ENCODE measurements around the gene PARD6B. TPM values are rescaled to one million over a fixed set of nuclear protein-coding genes. Genes with fewer than 3 reads are reported as not detected.

The PARD6B gene
- total and polyA plus RNA-seq, 2 donors (not counting 3 experiments of a cell fraction or from before 2014, with no cell fraction given), result 0.03 TPM; not detected in 1

GRCh38 chr20:50693001-50693400 is 38.4 kb upstream of the PARD6B start:
- no peak overlapping the region for H3K9ac ChIP-seq (replicated peaks; ENCODE audit: extremely low read depth, insufficient read depth, low read length)
- H3K4me2 ChIP-seq (ENCODE audit: insufficient read depth, low read length), result no peak overlapping the region
- TF ChIP-seq POLR2A (IDR thresholded peaks at IDR 0.05; ENCODE audit: low read depth, low read length), result no peak
- BruUV-seq (replicated peaks), result no TSS peak
- DNase-seq (ENCODE audit: low read depth, low spot score) (no peak), FAIRE-seq (no peak)
- intact Hi-C loops (cut with micrococcal nuclease), result no loop called here
- no peaks in the 10 kb centered on the region for H4K20me1 ChIP-seq (replicated peaks; ENCODE audit: control insufficient read depth, extremely low read depth, insufficient read depth, low read length)
- no peaks in the 10 kb centered on the region for H3K4me1 ChIP-seq (ENCODE audit: control insufficient read depth, extremely low read depth, insufficient read depth, low read length)
- no peaks in the 10 kb centered on the region for H3K9me3 ChIP-seq (replicated peaks; ENCODE audit: control insufficient read depth, insufficient read depth, low read length)
- ChIA-PET POLR2A (no interaction called here), CTCF (no interaction called here)
- H3K36me3 ChIP-seq (ENCODE audit: control insufficient read depth in 2 of 2, extremely low read depth in 1 of 2, insufficient read depth in 2 of 2, low read length in 2 of 2), result no peaks in the 10 kb centered on the region
- no peak overlapping the region for H3K27ac ChIP-seq (ENCODE audit: insufficient read depth, low read depth, low read length)
- dilution Hi-C loops (cut with MboI; ENCODE audit: extremely low pct_ligation_motif_present, low sequenced_read_pairs), result no loop called here
- H3K27me3 ChIP-seq (ENCODE audit: control insufficient read depth in 2 of 2, insufficient read depth in 2 of 2, low read length in 2 of 2), result peaks cover 37 to 41% of the 10 kb centered on the region in 2 experiments
- H3K9me1 ChIP-seq (replicated peaks; ENCODE audit: control insufficient read depth, extremely low read depth, insufficient read depth, low read length), result no peaks in the 10 kb centered on the region
- H3K79me2 ChIP-seq (ENCODE audit: control insufficient read depth, insufficient read depth, low read length), result no peaks in the 10 kb centered on the region
- no peak overlapping the region for H3K4me3 ChIP-seq (replicated peaks in 1 of 3; ENCODE audit: insufficient read depth in 1 of 3, low read depth in 1 of 3, low read length in 3 of 3)
- no peak overlapping the region for H2AFZ ChIP-seq (ENCODE audit: low read depth, low read length)

DNA sequence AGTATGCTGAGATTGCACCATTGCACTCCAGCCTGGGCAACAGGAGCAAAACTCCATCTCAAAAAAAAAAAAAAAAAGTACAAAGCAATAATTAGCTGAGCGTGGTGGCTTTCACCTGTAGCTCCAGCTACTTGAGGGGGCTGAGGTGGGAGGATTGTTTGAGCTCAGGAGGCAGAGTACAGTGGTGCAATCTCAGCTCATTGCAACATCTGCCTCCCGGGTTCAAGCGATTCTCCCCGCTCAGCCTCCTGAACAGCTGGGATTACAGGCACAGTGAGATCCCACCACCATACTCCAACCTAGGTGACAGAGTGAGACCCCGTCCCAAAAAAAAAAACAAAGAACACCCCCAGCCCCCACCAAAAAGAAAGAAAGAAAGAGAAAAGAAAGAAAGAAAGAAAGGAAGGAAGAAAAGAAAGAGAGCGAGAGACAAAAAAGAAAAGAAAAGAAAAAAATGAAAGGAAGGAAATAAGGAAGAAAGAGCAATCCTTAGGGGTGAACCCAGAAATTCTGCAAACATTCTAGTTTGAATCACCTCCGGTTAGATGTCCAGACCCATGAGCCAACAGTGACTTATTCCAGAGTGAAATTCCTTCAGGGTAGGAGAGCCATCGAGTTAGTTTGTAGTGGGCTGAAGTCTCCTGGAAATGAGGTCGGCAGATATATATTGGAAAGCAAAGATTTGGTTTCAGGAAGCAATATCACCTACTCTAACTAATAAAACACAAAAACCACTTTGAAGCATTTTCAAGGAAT is 36.8 kb upstream of the PARD6B start:
- ChIA-PET POLR2A (no interaction called here), CTCF (interaction anchor here (1.5 to 2.2 kb wide), 2 partner anchors 20 to 55 kb away, joined by 3 to 17 read pairs; no protein-coding TSS in a partner anchor)
- no peak for FAIRE-seq
- dilution Hi-C loops (cut with MboI; ENCODE audit: extremely low pct_ligation_motif_present, low sequenced_read_pairs), result no loop called here
- Histone ChIP-seq H3K79me2 (ENCODE audit: control insufficient read depth, insufficient read depth, low read length) (no peaks in the 10 kb centered on the region), H3K4me3 (replicated peaks in 1 of 3; ENCODE audit: insufficient read depth in 1 of 3, low read depth in 1 of 3, low read length in 3 of 3) (no peak overlapping the region), H4K20me1 (replicated peaks; ENCODE audit: control insufficient read depth, extremely low read depth, insufficient read depth, low read length) (no peaks in the 10 kb centered on the region), H3K4me2 (ENCODE audit: insufficient read depth, low read length) (no peak overlapping the region), H3K9ac (replicated peaks; ENCODE audit: extremely low read depth, insufficient read depth, low read length) (no peak overlapping the region), H3K27ac (ENCODE audit: insufficient read depth, low read depth, low read length) (no peak overlapping the region), H3K9me3 (replicated peaks; ENCODE audit: control insufficient read depth, insufficient read depth, low read length) (no peaks in the 10 kb centered on the region), H3K27me3 (ENCODE audit: control insufficient read depth in 2 of 2, insufficient read depth in 2 of 2, low read length in 2 of 2) (peaks cover 35 to 37% of the 10 kb centered on the region in 2 experiments), H2AFZ (ENCODE audit: low read depth, low read length) (no peak overlapping the region), H3K36me3 (ENCODE audit: control insufficient read depth in 2 of 2, extremely low read depth in 1 of 2, insufficient read depth in 2 of 2, low read length in 2 of 2) (no peaks in the 10 kb centered on the region), H3K9me1 (replicated peaks; ENCODE audit: control insufficient read depth, extremely low read depth, insufficient read depth, low read length) (no peaks in the 10 kb centered on the region), H3K4me1 (ENCODE audit: control insufficient read depth, extremely low read depth, insufficient read depth, low read length) (no peaks in the 10 kb centered on the region)
- intact Hi-C loops (cut with micrococcal nuclease), result no loop called here
- no peak for DNase-seq (ENCODE audit: low read depth, low spot score)
- no peak for TF ChIP-seq GATA2 (IDR thresholded peaks at IDR 0.05; ENCODE audit: insufficient read depth, insufficient read length, low read depth, low read length)
- no peak for TF ChIP-seq JUN (IDR thresholded peaks at IDR 0.05; ENCODE audit: borderline replicate concordance, insufficient read depth, insufficient read length, low read depth)
- TF ChIP-seq MYC (IDR thresholded peaks at IDR 0.05; ENCODE audit: low read depth, low read length), result no peak
- no peak for TF ChIP-seq POLR2AphosphoS5 (IDR thresholded peaks at IDR 0.05; ENCODE audit: insufficient read depth, low read depth, low read length)
- no peak for TF ChIP-seq POLR2A (IDR thresholded peaks at IDR 0.05; ENCODE audit: low read depth, low read length)
- BruUV-seq (replicated peaks), result no TSS peak

Measured in endothelial cell of umbilical vein (primary cell).